Suppressor macrophage treated with lipopolysaccharide for 4 hours (primary cell): ENCODE results near the gene GNAL.
A peak's percentile ranks its signal among the peaks of the same experiment; 100 is the strongest.
"Not testable (repeated sequence)": the region's sequence is repeated elsewhere in the genome, so short reads cannot be mapped to it uniquely, and the experiment has no call there.

Experiments
- DNase-seq: peaks from one replicate; pipeline ENCODE4 v3.0.0-alpha.2; 2020

Gene GNAL

GRCh38 chr18:11669948-11670275, 19.2 kb upstream of the GNAL start:
- no peak for DNase-seq

DNA sequence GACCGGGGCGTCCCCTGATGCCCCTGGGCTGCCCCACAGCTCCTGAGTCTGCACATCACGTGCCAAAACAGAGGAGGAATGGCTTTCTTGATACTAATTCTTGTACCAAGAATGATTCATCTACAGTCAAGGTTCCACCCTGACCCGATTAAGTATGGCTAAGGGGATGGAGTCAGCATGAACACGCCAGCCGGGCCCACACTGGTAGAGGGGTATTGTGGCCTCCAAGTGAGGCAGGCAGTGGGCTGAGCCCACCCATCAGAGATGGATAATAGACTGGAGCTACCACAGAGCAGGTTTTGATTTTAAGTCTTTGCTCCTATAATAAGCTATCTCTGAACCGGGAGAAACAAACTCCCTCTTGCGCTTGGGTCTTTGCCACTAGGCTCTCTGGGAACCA, 17.9 kb upstream of the GNAL start:
- DNase-seq = no peak

DNA sequence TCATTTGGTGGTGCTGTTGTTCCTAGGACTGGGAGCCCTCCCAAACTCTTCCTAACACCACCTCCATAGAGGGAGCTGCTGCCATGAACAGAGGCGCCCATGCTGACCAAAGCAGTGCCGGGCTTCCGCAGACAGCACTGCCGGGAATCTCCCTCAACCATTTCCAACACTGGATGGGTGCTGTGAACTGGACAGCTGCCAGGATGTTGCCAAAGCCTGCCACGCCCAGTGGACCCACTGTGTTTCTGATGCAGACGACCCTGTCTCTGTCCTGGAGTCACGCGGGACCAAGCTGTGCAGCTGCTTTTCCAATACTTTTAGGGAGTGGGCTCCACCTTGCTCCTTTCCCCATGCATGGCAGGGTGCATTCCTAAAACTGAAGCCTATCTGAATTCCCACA, 16.9 kb upstream of the GNAL start:
- DNase-seq = no peak

- DNase-seq = no peak
Observed at GRCh38 chr18:11672846-11673454, 16.1 kb upstream of the GNAL start.

DNA sequence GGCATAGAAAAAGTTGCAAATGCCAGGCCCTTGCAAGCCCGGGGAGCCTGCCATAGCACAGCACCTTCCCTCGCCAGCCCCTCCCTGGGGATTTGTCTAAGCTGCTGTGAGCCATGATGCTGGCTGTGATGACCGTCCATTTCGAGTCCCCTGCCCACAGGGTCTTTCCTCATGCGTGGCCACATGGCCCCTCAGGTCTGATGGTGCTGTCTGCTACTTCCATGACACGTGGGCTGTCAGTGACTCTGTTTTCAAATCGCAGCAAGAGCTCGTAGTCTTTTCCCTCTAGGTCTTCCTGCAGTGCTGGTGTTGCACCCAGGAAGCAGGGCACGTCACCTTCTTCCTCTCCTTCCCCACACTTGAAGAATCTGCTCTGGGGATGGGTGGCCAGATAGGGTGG, 15.5 kb upstream of the GNAL start:
- DNase-seq = no peak

DNA sequence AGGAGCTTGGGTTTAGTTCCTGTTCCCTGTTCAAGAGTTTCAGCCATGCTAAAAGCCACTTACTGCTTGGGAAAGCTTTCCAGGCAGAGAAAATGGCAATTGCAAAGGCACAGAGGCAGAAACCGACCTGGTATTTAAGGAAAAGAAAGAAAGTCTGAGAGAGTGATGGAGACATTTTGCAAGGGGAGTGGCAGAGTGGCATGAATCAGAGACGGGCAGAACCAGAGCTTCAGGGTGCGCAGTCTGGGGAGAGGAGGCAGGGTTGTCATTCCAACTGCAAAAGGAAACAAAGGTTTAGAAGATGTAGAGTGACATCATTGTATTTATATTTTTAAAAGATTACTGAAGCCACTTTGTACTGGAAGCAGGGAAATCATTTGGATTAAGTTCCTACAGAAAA, 14.9 kb upstream of the GNAL start:
- DNase-seq = no peak

DNA sequence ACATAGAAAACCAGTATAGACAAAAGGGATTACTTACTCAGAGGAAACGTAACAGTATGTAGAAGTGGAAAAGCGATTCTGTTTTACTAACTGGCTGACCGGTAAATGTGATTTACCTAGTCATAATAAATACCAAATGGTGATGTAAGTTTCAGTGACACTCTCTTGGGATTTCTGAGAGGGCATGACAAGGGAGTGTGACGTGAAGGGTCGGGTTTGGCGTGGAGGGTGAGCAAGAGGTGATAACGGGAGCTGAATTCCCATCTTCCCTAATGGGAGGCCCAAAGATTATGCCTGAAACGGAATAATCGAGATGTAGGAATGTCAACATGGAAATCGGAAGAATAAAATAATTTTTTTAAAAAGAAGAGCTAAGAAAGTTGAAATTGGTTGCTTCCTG, 12.7 kb upstream of the GNAL start:
- no peak for DNase-seq

DNA sequence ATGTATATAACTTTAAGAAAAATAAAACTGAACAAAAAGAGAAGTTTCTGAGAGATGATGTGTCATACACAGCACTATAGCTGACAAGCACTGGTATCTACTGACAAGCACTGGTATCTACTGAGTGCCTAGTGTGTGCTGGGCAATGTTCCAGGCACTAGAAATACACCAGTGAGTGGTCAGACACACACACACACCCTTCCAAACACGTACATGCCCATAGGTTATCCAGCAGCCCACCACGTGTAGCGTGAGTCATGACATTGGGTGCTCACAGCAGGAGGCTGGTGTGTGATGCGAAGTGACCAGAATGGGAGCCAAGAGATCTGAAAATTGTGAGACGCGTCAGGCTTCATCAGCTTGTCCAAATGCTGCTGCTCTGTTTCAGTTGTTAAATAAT, 12.2 kb upstream of the GNAL start:
- DNase-seq = no peak

DNA sequence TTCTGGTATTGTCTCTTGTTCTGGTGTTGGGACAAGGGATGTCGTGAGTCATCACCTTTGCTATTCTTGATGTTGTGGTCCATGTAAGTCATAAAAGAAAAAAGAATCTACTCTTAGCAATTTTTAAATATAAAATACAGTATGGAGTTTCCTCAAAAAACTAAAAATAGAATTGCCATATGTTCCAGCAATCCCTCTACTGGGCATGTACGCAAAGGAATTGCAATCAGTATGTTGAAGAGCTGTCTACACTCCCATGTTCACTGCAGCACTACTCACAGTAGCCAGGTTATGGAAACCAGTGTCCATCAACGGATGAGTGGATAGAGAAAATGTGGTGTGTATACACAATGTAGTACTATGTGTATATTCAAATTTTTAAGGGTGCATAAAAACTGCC, 10.9 kb upstream of the GNAL start:
- DNase-seq = no peak

GRCh38 chr18:11689669-11690565, 853 bp downstream of the GNAL start:
- DNase-seq = peak; percentile 24

- not testable (repeated sequence) for DNase-seq
Observed at GRCh38 chr18:11690660-11691059, 1.6 kb downstream of the GNAL start.

DNA sequence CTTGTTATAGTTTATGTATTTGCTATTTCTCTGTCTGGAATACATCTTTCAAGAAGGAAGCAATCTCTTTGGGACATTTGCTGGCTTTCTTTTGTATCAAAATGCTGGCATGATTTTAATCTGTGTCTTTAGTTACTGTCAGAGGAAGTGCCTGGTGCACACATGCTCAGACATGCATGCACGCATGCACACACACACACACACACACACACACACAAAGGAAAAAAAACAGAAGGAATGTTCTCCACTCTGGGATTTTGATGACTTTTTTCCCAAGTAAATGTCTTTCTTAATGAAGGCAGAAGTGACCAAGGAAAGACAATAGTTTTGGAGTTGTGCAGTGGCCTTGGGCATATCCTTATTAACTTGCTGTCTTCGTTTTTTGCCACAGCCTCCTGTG, 6.7 kb downstream of the GNAL start:
- no peak for DNase-seq

GRCh38 chr18:11696451-11696850, 7.4 kb downstream of the GNAL start:
- no peak for DNase-seq

DNA sequence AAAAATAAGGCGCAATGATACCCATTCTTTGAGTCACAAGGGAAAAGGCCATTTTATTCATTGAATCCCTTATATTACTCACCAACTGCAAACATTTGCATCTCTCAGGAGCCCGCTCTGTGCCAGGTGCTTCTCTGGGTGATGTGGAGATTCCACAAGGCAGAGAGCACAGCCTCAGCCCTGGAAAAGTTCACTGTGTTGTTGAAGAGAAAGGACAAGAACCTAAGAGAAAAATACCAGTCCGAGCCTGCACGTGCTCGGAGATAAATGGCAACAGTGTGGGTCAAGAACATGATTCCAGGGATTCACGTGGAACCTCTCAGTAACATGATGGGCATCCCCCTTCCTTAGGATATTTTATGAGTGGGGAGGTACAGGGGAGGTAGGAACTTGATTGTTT, 11.8 kb downstream of the GNAL start:
- DNase-seq = no peak

GRCh38 chr18:11710578-11710977, 21.5 kb downstream of the GNAL start:
- no peak for DNase-seq

DNA sequence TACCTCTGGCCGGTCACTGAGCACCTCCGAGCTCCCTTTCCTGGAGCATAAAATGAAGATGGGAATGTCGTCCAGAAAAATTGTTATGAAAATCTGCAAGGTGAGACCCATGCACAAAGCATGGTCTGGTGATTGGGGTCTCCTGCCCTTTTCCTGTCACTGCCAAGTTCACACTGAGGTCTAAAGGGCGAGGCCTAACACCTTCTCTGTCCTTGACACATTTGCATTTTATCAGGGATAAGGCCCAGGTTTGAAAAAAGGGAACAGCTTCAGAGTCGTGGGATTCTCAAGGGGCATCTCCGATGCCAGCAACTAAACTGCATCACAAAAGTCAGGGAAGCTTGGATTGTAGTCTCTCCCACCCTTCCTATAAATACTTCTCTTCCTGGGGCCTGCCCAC, 24.7 kb downstream of the GNAL start:
- DNase-seq = no peak

DNA sequence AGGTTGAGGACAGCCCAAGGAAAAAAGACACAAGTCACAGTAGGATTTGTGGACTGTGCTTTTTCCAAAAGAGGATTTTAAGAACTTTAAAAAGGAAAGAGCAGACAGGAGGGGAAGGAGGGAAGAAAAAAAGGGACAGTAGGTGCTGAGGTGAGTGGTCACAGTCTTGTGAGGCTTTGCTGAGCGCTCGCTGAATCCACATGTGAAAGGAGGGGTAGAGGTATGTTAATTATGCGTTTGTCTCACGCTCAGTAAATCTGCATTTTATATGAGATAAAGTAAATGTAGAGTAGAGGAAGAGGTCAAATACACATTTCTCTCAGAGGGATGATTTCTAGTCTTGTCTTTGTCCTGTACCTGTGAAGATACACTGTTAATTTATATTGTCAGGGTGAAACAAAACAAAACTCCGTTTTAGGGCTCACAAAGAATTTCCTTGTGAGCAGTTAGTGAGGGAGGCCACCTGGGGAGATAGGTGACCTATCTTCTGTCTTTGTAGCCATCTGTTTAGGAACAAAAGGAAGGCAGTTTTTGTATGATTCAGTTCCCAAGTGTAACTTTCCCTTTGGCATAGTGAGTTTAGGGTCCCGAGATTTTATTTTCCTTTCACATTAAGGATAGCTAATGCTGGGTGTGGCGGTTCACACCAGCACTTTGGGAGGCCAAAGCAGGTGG, 25.3 kb downstream of the GNAL start:
- no peak for DNase-seq

DNA sequence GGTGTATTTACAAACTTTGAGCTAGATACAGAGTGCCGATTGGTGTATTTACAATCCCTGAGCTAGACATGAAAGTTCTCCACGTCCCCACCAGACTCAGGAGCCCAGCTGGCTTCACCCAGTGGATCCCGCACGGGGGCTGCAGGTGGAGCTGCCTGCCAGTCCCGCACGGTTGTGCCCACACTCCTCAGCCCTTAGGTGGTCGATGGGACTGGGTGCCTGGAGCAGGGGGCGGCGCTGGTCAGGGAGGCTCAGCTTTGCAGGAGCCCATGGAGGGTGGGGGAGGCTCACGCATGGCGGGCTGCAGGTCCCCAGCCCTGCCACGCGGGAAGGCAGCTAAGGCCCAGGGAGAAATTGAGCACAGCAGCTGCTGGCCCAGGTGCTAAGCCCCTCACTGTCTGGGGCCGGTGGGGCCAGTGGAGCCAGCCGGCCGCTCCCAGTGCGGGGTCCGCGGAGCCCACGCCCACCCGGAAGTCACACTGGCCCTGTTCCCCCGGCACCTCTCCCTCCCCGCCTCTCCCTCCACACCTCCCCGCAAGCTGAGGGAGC, 27.8 kb downstream of the GNAL start:
- not testable (repeated sequence) for DNase-seq

GRCh38 chr18:11719050-11719449, 30.0 kb downstream of the GNAL start:
- no peak for DNase-seq

- no peak for DNase-seq
Observed at GRCh38 chr18:11719621-11720020, 30.6 kb downstream of the GNAL start.

GRCh38 chr18:11721720-11722119, 32.7 kb downstream of the GNAL start:
- DNase-seq = no peak

- DNase-seq = no peak
Observed at GRCh38 chr18:11724781-11725180, 35.7 kb downstream of the GNAL start.

GRCh38 chr18:11726556-11726955, 37.5 kb downstream of the GNAL start:
- DNase-seq = no peak

DNA sequence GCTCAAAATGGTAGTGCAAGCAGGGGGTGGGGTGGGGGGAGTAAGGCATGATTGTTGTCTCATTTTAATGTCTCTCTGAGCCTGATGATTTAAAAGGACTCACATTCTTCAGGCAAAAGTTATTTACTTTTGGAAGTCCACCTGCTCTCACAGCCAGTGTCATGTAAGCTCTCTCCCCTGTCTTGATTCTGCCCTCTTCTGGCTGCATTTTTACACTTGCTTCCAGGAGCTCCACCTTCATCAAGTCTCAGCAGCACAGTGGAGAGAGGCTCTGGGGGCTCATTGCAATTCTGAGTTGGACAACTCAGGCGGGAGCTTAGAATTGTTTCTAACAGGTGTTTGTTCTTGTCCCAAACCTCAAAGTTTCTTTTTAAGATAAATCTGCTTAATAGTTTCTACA, 39.2 kb downstream of the GNAL start:
- DNase-seq = no peak
